K562 (cell line): ENCODE measurements around the gene OMA1.

Experiments
- ARNT ChIP-seq, 2 experiments: fragments of 450-650 bp; IDR thresholded peaks; 2 replicates each; pipeline ENCODE4 v1.6.1; 2016; ENCODE audit warnings: mild to moderate bottlenecking in 1 of 2
- CTCF ChIP-seq, 3 experiments: IDR thresholded peaks in 2 of 3; conservative IDR thresholded peaks in 1 of 3; 2 replicates each; pipeline ENCODE4 v1.5.1; 2011 to 2012; ENCODE audit warnings: low read length in 3 of 3, mild to moderate bottlenecking in 3 of 3, control low read depth in 2 of 3, improper control_type of control experiment in 1 of 3, inconsistent platforms in 1 of 3, low read depth in 1 of 3, mixed read lengths in 1 of 3, moderate library complexity in 1 of 3; ENCODE audit not compliant: insufficient read depth in 2 of 3
- DEAF1 ChIP-seq: fragments of 450-650 bp; formaldehyde crosslinking; IDR thresholded peaks from 2 replicates; pipeline ENCODE4 v1.4.0; 2020; ENCODE audit warnings: mild to moderate bottlenecking, moderate library complexity
- E2F1 ChIP-seq: sonication (generic); formaldehyde crosslinking; IDR thresholded peaks from 2 replicates; pipeline ENCODE4 v1.8.1; 2023; ENCODE audit warnings: mild to moderate bottlenecking, missing genetic modification reagents, moderate library complexity
- HNRNPK ChIP-seq: fragments of 200-400 bp; formaldehyde crosslinking; IDR thresholded peaks from one replicate; pipeline ENCODE4 v1.6.1; 2018; ENCODE audit warnings: mild to moderate bottlenecking, low read depth, low read length; ENCODE audit not compliant: poor library complexity, severe bottlenecking
- L3MBTL2 ChIP-seq: fragments of 450-650 bp; IDR thresholded peaks from 2 replicates; pipeline ENCODE4 v1.6.1; 2016; ENCODE audit warnings: mild to moderate bottlenecking, moderate library complexity
- SNRNP70 ChIP-seq: fragments of 200-400 bp; formaldehyde crosslinking; optimal IDR thresholded peaks from 2 replicates; pipeline ENCODE3; 2017; ENCODE audit warnings: low read depth, low read length
- TAF1 ChIP-seq: IDR thresholded peaks from 2 replicates; pipeline ENCODE4 v1.6.1; 2011; ENCODE audit warnings: mild to moderate bottlenecking, low read length, moderate library complexity; ENCODE audit not compliant: insufficient read depth, control insufficient read depth, severe bottlenecking; ENCODE audit errors: extremely low read depth
- TCF7L2 ChIP-seq: fragments of 150-350 bp; IDR thresholded peaks from 2 replicates; pipeline ENCODE4 v1.6.1; 2016; ENCODE audit warnings: low read depth, mild to moderate bottlenecking, low read length, moderate library complexity
- TEAD1 ChIP-seq, 2 experiments: fragments of 450-650 bp in 1 of 2; sonication (generic) in 1 of 2; formaldehyde crosslinking; IDR thresholded peaks; 2 replicates each; pipeline versions ENCODE4 v1.4.0 to v1.8.0; 2020 to 2022; ENCODE audit warnings: mild to moderate bottlenecking in 2 of 2, missing genetic modification reagents in 1 of 2
- YBX1 ChIP-seq: fragments of 450-650 bp; IDR thresholded peaks from 2 replicates; pipeline ENCODE4 v1.7.1; 2016; ENCODE audit warnings: mild to moderate bottlenecking
- ZNF583 ChIP-seq: fragments of 250-450 bp; sonication (Bioruptor Pico); IDR thresholded peaks from 2 replicates; pipeline ENCODE4 v1.4.0; 2020

GRCh38 chr1:58572690-58573089 is 26.2 kb upstream of the OMA1 start:
- TF ChIP-seq ARNT (IDR thresholded peaks at IDR 0.05) = no peak
- TF ChIP-seq L3MBTL2 = no peak
- no peak for TF ChIP-seq YBX1
- no peak for TF ChIP-seq TAF1
- TF ChIP-seq CTCF (IDR thresholded peaks at IDR 0.05 in 2 of 3, conservative IDR thresholded peaks at IDR 0.05 in 1 of 3; ENCODE audit: insufficient read depth in 2 of 3, low read depth in 1 of 3, low read length in 3 of 3) = no peak
- TF ChIP-seq E2F1 = no peak
- TF ChIP-seq ZNF583 = no peak
- TF ChIP-seq TCF7L2 = no peak
- no peak for TF ChIP-seq TEAD1 (CRISPR knock-in tag; IDR thresholded peaks at IDR 0.05)
- TF ChIP-seq SNRNP70 = no peak
- no peak for TF ChIP-seq DEAF1 (CRISPR knock-in tag)
- TF ChIP-seq HNRNPK = no peak
